Glutamatergic neuron (in vitro differentiated cells): Measurements from ENCODE around the gene GAP43. TPM values are rescaled to one million over a fixed set of nuclear protein-coding genes. Genes with fewer than 3 reads are reported as not detected.
A peak's percentile ranks its signal among the peaks of the same experiment; 100 is the strongest.

Experiments used
- DNase-seq: peaks from one replicate; pipeline ENCODE4 v3.0.0; 2022
- H3K27ac Mint-ChIP-seq: one replicate; pipeline ENCODE4 v1.8.0; 2020; ENCODE audit warnings: mild to moderate bottlenecking, mixed read lengths, inconsistent platforms; ENCODE audit not compliant: unreplicated experiment
- H3K27me3 Mint-ChIP-seq: one replicate; pipeline ENCODE4 v1.8.0; 2020; ENCODE audit warnings: mild to moderate bottlenecking, moderate library complexity, mixed read lengths, inconsistent platforms; ENCODE audit not compliant: unreplicated experiment
- H3K36me3 Mint-ChIP-seq: one replicate; pipeline ENCODE4 v1.8.0; 2020; ENCODE audit warnings: mild to moderate bottlenecking, mixed read lengths, inconsistent platforms; ENCODE audit not compliant: unreplicated experiment
- H3K4me1 Mint-ChIP-seq: one replicate; pipeline ENCODE4 v1.8.0; 2020; ENCODE audit warnings: mild to moderate bottlenecking, low read depth, mixed read lengths, inconsistent platforms; ENCODE audit not compliant: unreplicated experiment
- H3K4me3 Mint-ChIP-seq: one replicate; pipeline ENCODE4 v1.8.0; 2020; ENCODE audit warnings: mild to moderate bottlenecking, mixed read lengths, inconsistent platforms; ENCODE audit not compliant: unreplicated experiment
- H3K9me3 Mint-ChIP-seq: one replicate; pipeline ENCODE4 v1.8.0; 2020; ENCODE audit warnings: mild to moderate bottlenecking, moderate library complexity, mixed read lengths, inconsistent platforms; ENCODE audit not compliant: unreplicated experiment
- CTCF ChIP-seq: fragments of 200-600 bp; sonication (generic); IDR thresholded peaks from one replicate; pipeline ENCODE4 v1.5.0; 2021; ENCODE audit not compliant: partially characterized antibody, unreplicated experiment
- total RNA-seq: library from RNA; stranded (reverse); fragmentation: NEBNext Ultra II Directional; extraction: Animal tissue kit (Norgen Biotek cat#: 25700); gene quantifications from one replicate; pipeline ENCODE4 v1.2.1, GENCODE V29; 2021; ENCODE audit not compliant: unreplicated experiment

The GAP43 gene
- total RNA-seq, 1 donor from 2014 or later = 684 TPM

- no peak for TF ChIP-seq CTCF
- Mint-ChIP-seq H3K27me3 (peaks cover 21% of the 10 kb centered on the region), H3K36me3 (no peaks in the 10 kb centered on the region), H3K4me1 (peaks cover 16% of the 10 kb centered on the region), H3K9me3 (peaks cover 29% of the 10 kb centered on the region), H3K27ac (peak overlapping the region; percentile 99), H3K4me3 (no peak overlapping the region)
- DNase-seq = peak; percentile 19
Observed at GRCh38 chr3:115624901-115625300, 1.6 kb downstream of the GAP43 start.

- Mint-ChIP-seq H3K4me3 (no peak overlapping the region), H3K36me3 (no peaks in the 10 kb centered on the region), H3K27ac (peak overlapping the region; percentile 99), H3K27me3 (peaks cover 21% of the 10 kb centered on the region), H3K9me3 (peaks cover 29% of the 10 kb centered on the region), H3K4me1 (peaks cover 16% of the 10 kb centered on the region)
- peak; percentile 43 for TF ChIP-seq CTCF
- DNase-seq = peak; percentile 55
Observed at GRCh38 chr3:115626006-115626409, 2.7 kb downstream of the GAP43 start.

GRCh38 chr3:115626721-115627120 lies 3.4 kb downstream of the GAP43 start:
- Mint-ChIP-seq H3K27me3 (peaks cover 21% of the 10 kb centered on the region), H3K36me3 (no peaks in the 10 kb centered on the region), H3K4me1 (peaks cover 16% of the 10 kb centered on the region), H3K9me3 (peaks cover 29% of the 10 kb centered on the region), H3K27ac (peak overlapping the region; percentile 99), H3K4me3 (no peak overlapping the region)
- no peak for DNase-seq
- TF ChIP-seq CTCF = no peak

GRCh38 chr3:115627180-115628074 lies 4.1 kb downstream of the GAP43 start:
- H3K9me3 Mint-ChIP-seq = peaks cover 29% of the 10 kb centered on the region
- no peaks in the 10 kb centered on the region for H3K36me3 Mint-ChIP-seq
- peaks cover 12% of the 10 kb centered on the region for H3K4me1 Mint-ChIP-seq
- no peak overlapping the region for H3K4me3 Mint-ChIP-seq
- TF ChIP-seq CTCF = peak; percentile 44
- H3K27ac Mint-ChIP-seq = peak overlapping the region; percentile 99
- H3K27me3 Mint-ChIP-seq = peaks cover 23% of the 10 kb centered on the region
- DNase-seq = no peak

- Mint-ChIP-seq H3K4me3 (no peak overlapping the region), H3K27me3 (peaks cover 21% of the 10 kb centered on the region), H3K4me1 (peaks cover 11% of the 10 kb centered on the region), H3K9me3 (peaks cover 27% of the 10 kb centered on the region), H3K27ac (no peak overlapping the region), H3K36me3 (no peaks in the 10 kb centered on the region)
- no peak for TF ChIP-seq CTCF
- DNase-seq = no peak
Observed at GRCh38 chr3:115628075-115628412, 4.7 kb downstream of the GAP43 start.
